GM19043 (cell line): Measurements from ENCODE around the gene KLHDC7B.

Experiments used
- ATAC-seq: cut with Tn5 transposase; IDR thresholded peaks from one replicate; pipeline ENCODE4 v1.9.1; 2021; ENCODE audit warnings: low read depth; ENCODE audit not compliant: unreplicated experiment

The KLHDC7B gene

GRCh38 chr22:50583294-50583861 is 37.7 kb downstream of the KLHDC7B start:
- ATAC-seq = no peak

GRCh38 chr22:50584106-50585096 is 38.7 kb downstream of the KLHDC7B start:
- ATAC-seq = no peak

- no peak for ATAC-seq
Observed at GRCh38 chr22:50585238-50585637, 39.5 kb downstream of the KLHDC7B start.

DNA sequence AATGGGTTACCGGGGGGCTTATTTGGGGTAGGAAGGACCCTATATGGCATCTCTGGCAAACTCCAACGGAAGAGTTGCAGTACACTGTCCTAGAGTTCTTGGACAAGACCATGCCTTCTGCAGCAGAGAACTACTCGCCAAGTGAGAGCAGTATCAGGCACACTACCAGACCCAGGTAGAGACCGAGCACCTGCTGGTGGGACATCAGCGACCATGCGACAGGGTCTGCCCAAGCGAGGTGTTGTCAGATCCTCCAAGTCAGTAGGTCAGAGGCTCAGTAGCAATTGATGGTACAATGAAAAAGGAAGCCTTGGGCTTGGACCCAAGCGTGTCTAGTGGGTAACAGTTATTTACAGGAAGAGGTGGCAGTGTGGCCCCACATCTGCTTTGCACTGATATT is 40.1 kb downstream of the KLHDC7B start:
- no peak for ATAC-seq

- ATAC-seq = no peak
Observed at GRCh38 chr22:50586416-50586815, 40.7 kb downstream of the KLHDC7B start.

DNA sequence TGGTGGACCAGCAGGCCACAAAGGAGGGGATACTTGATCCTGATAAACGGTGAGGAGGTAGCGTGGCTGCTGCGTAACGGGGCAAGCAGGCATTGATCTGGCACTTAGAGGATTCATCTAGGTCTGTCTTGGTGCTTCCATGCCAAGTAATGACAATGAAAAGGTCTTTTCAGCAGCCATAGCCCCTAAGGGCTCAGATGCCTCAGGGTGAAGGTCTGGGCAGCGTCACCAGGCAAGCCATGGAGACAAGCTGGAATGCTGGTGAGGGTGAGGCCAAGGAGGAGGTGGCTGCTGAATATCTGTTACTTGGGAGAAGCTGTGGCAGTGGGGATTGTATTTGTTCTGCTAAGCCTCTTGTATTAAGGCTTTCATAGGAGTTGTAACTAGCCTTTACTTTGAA is 41.7 kb downstream of the KLHDC7B start:
- ATAC-seq = no peak

DNA sequence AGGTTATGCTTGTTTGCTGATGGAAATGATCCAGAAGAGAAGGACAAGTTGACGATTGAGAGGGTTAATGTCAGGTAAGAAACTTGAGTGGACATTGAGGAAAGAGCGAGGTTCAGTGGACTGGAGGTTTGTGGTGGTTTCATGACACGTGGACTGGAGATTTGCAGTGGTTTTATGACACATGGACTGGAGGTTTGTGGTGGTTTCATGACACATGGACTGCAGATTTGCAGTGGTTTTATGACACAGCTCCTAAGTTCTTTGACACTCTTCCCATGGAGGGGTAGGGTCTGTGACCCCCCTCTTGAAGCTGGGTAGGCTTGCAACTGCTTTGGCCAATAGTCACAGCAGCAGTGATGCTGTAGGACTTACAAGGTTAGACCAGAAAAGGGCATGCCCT is 49.5 kb downstream of the KLHDC7B start:
- ATAC-seq = no peak

- ATAC-seq = no peak
Observed at GRCh38 chr22:50597097-50597496, 51.4 kb downstream of the KLHDC7B start.

- ATAC-seq = no peak
Observed at GRCh38 chr22:50599816-50600455, 54.2 kb downstream of the KLHDC7B start.

DNA sequence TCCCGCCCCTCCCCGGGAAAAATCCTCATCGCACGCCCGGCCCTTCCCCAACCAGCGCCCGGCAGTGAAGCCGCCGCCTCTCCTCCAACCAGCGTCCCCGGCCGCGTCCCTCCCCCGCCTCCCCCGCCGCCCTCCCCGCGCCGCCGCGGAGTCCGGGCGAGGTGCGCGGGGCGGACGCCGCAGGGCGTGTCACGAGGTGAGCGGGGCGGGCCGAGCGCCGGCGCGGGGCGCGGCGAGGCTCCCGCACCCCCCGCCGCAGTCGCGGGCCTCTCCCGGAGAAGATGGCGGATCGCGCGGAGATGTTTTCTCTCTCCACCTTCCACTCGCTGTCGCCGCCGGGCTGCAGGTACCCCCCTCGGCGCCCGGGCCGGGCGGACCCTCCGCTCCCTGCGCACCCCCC is 54.8 kb downstream of the KLHDC7B start, which contains the start of gene MAPK8IP2:
Gene MAPK8IP2, plus strand, starts transcription at position 256 of the 400 bp plus-strand sequence. Its CDS starts 26 bp downstream, at position 282.
- no peak for ATAC-seq
